PFSK-1 (cell line): ENCODE results near the gene NPPC. TPM values are rescaled to one million over a fixed set of nuclear protein-coding genes. Genes with fewer than 3 reads are reported as not detected.

Source experiments
- FOXP2 ChIP-seq: optimal IDR thresholded peaks from 2 replicates; pipeline ENCODE3; 2011; ENCODE audit warnings: borderline replicate concordance, control low read depth, inconsistent platforms; ENCODE audit not compliant: insufficient read depth; ENCODE audit errors: extremely low read length, extremely low read depth
- POLR2AphosphoS5 ChIP-seq: IDR thresholded peaks from 2 replicates; pipeline ENCODE4 v1.6.1; 2012; ENCODE audit warnings: low read depth, mild to moderate bottlenecking, control low read depth, low read length, moderate library complexity
- SIN3A ChIP-seq: IDR thresholded peaks from 2 replicates; pipeline ENCODE4 v1.6.1; 2012; ENCODE audit warnings: mild to moderate bottlenecking, low read length, moderate library complexity, borderline replicate concordance; ENCODE audit not compliant: insufficient read depth
- TAF1 ChIP-seq: IDR thresholded peaks from 2 replicates; pipeline ENCODE4 v1.6.1; 2012; ENCODE audit warnings: low read length, control low read depth, borderline replicate concordance; ENCODE audit not compliant: insufficient read depth
- polyA plus RNA-seq: library from polyadenylated mRNA; unstranded; fragments of >200 nt; gene quantifications from one replicate; pipeline ENCODE4 v1.2.1, GENCODE V29; 2012; ENCODE audit warnings: low read depth, missing spikeins; ENCODE audit not compliant: insufficient read length
- TF ChIP-seq, protein P1 (sequence below), 2 experiments: IDR thresholded peaks; 2 replicates each; pipeline versions ENCODE4 v1.6.1 to v1.8.0; 2011 to 2012; ENCODE audit warnings: low read depth in 2 of 2, low read length in 2 of 2, control low read depth in 1 of 2, inconsistent platforms in 1 of 2, mild to moderate bottlenecking in 1 of 2, moderate library complexity in 1 of 2; ENCODE audit not compliant: insufficient read depth in 1 of 2

Gene NPPC
- 33.2 TPM for polyA plus RNA-seq

DNA sequence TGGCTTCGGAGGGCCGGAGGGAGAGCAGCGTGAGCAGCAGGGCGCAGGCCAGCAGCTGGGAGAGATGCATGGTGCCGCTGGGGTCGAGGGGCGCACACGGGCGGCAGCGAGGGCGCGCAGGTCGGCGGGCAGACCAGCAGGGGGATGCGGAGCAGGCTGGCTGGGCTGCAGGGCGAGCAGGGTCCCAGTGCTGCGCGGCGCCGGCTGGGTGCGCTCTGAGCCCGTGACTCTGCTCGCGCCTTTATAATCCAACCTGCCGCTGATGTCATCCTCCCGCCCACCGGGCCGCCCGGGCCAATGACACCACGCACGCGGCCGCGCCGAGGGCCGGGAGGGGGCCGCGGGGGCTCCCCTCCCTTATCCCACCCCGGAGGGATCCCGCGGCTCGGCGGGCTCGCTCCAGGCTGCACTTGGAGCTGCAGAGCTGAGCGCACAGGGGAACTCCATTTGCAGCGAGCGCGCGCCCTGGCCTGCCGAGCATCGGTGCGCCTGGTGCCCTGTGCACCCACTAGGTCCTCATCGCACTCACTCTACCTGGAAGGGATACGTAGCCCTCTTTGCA is at the start of gene NPPC:
TSS of gene NPPC (minus strand) at position 217 of the 562 bp plus-strand sequence. CDS start at position 70, 147 bp downstream.
- TF ChIP-seq, protein P1, sequence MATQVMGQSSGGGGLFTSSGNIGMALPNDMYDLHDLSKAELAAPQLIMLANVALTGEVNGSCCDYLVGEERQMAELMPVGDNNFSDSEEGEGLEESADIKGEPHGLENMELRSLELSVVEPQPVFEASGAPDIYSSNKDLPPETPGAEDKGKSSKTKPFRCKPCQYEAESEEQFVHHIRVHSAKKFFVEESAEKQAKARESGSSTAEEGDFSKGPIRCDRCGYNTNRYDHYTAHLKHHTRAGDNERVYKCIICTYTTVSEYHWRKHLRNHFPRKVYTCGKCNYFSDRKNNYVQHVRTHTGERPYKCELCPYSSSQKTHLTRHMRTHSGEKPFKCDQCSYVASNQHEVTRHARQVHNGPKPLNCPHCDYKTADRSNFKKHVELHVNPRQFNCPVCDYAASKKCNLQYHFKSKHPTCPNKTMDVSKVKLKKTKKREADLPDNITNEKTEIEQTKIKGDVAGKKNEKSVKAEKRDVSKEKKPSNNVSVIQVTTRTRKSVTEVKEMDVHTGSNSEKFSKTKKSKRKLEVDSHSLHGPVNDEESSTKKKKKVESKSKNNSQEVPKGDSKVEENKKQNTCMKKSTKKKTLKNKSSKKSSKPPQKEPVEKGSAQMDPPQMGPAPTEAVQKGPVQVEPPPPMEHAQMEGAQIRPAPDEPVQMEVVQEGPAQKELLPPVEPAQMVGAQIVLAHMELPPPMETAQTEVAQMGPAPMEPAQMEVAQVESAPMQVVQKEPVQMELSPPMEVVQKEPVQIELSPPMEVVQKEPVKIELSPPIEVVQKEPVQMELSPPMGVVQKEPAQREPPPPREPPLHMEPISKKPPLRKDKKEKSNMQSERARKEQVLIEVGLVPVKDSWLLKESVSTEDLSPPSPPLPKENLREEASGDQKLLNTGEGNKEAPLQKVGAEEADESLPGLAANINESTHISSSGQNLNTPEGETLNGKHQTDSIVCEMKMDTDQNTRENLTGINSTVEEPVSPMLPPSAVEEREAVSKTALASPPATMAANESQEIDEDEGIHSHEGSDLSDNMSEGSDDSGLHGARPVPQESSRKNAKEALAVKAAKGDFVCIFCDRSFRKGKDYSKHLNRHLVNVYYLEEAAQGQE (IDR thresholded peaks at IDR 0.05; ENCODE audit: insufficient read depth in 1 of 2, low read depth in 2 of 2, low read length in 2 of 2), result no peak
- TF ChIP-seq TAF1, result no peak
- peak; percentile 20 for TF ChIP-seq FOXP2
- TF ChIP-seq POLR2AphosphoS5, result no peak
- TF ChIP-seq SIN3A, result no peak

GRCh38 chr2:231975001-231975400 is 48.8 kb upstream of the NPPC start:
- TF ChIP-seq SIN3A, result no peak
- TF ChIP-seq, protein P1 (IDR thresholded peaks at IDR 0.05; ENCODE audit: insufficient read depth in 1 of 2, low read depth in 2 of 2, low read length in 2 of 2), result no peak
- no peak for TF ChIP-seq FOXP2
- no peak for TF ChIP-seq TAF1
- TF ChIP-seq POLR2AphosphoS5, result no peak

- TF ChIP-seq, protein P1 (IDR thresholded peaks at IDR 0.05; ENCODE audit: insufficient read depth in 1 of 2, low read depth in 2 of 2, low read length in 2 of 2), result no peak
- TF ChIP-seq FOXP2, result no peak
- TF ChIP-seq POLR2AphosphoS5, result no peak
- TF ChIP-seq TAF1, result no peak
Measured at GRCh38 chr2:231970461-231970860, 44.3 kb upstream of the NPPC start.

- TF ChIP-seq SIN3A (no peak), POLR2AphosphoS5 (no peak), FOXP2 (no peak), TAF1 (no peak)
- TF ChIP-seq, protein P1 (IDR thresholded peaks at IDR 0.05; ENCODE audit: insufficient read depth in 1 of 2, low read depth in 2 of 2, low read length in 2 of 2), result no peak
Measured at GRCh38 chr2:231968820-231969219, 42.6 kb upstream of the NPPC start.
